Measurements from ENCODE around the gene CDKN2C. TPM values are rescaled to one million over a fixed set of nuclear protein-coding genes. Genes with fewer than 3 reads are reported as not detected.
A peak's percentile ranks its signal among the peaks of the same experiment; 100 is the strongest.
"Not testable (repeated sequence)": the region's sequence is repeated elsewhere in the genome, so short reads cannot be mapped to it uniquely, and the experiment has no call there.

Gene CDKN2C
- total RNA-seq: 12.2 and 17.1 TPM in 2 replicates

GRCh38 chr1:50969611-50970508, at the start of gene CDKN2C:
Gene CDKN2C, plus strand, starts transcription at chr1:50970245. Its CDS starts 124 bp downstream, at chr1:50970369.
- DNase-seq (ENCODE audit: low read depth in 2 of 2): peak; percentile 76 to 82

- DNase-seq (ENCODE audit: low read depth in 2 of 2): no peak
Observed at GRCh38 chr1:50920409-50920808, 49.6 kb upstream of the CDKN2C start.

DNA sequence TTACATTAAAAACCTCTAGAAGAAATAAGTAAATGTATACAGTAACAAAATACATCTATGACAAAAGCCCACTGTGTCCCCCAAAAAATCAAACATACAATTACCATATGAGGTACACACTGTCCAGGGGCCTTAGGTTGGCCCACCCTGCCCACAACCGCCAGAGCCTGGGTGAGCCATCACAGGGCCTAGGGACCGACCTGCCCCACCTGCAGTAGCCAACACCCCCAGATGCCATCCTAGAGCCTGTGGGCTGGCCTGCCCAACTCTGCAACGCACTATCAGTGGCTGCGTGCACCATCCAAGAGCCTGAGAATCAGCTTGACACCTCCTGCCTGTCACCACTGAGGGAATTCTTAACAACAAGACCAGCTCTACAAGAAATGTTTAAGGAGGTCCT, 49.0 kb upstream of the CDKN2C start:
- DNase-seq (ENCODE audit: low read depth in 2 of 2): no peak

DNA sequence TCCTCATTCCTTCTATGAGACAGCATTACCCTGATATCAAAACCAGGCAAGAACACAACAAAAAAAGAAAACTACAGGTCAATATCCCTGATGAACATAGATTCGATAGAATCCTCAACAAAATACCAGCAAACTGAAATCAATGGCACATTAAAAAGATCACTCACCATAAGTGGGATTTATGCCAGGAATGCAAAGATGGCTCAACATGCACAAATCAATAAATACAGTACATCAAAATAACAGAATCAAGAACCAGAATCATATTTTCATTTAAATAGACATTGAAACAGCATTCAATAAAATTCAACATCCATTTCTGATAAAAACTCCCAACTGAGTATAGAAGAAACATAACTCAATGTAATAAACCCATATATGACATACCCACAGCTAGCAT, 46.5 kb upstream of the CDKN2C start:
- DNase-seq (ENCODE audit: low read depth in 2 of 2): no peak

DNA sequence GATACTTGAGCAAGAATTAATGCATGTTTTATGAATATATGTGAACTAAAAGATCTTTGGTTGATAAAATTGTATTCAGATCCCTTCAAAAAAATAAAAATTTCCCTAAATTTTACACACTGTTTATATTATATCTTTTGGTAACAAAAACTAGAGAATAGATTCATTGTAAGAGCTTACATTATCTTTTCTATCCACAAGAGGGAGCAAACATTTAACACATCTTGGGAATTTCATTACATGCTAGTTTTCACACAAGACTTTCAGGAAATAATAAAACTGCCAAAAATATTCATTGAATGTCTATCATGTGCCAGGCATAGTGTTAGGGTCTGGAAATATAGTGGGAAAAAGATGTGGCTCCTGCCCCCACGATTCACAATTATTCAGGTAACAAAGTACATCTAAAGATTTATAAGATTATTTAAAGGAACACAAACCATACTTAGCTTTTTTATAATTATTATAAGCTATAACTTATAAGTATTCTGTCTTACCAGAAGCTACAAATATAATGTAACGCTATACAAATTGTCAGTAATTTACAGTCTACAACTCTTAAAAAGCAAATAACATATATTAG, 40.6 kb upstream of the CDKN2C start:
- peak; percentile 59 to 78 for DNase-seq (ENCODE audit: low read depth in 2 of 2)

DNA sequence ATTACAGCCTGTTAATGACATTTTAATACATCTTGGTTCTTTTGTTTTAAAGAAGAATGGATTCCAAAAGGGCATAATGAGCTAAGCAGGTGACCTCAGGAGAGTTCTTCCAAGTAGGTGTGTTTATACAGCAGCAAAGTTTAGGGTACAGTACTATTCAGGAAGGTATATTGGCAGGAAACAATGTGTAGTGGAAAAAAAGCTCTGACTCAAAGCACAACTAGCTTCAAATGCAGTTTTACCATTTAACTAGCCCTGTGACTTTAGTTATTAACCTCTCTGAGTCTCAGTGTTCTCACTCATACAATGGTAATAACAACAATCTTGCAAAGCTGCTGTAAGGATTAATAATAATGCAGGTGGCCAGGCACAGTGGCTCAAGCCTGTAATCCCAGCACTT, 39.9 kb upstream of the CDKN2C start:
- DNase-seq (ENCODE audit: low read depth in 2 of 2): peak in 1 of 2 donors; percentile 62

GRCh38 chr1:50930965-50931737, 38.9 kb upstream of the CDKN2C start:
- no peak for DNase-seq (ENCODE audit: low read depth in 2 of 2)

DNA sequence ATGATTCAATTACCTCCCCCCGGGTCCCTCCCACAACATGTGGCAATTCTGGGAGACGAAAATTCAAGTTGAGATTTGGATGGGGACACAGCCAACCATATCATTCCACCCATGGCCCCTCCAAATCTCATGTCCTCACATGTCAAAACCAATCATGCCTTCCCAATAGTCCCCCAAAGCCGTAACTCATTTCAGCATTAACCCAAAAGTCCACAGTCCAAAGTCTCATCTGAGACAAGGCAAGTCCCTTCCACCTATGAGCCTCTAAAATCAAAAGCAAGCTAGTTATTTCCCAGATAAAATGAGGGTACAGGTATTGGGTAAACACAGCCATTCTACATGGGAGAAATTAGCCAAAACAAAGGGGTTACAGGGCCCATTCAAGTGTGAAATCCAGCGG, 38.0 kb upstream of the CDKN2C start:
- DNase-seq (ENCODE audit: low read depth in 2 of 2): not testable (repeated sequence)

GRCh38 chr1:50933770-50934169, 36.3 kb upstream of the CDKN2C start:
- not testable (repeated sequence) for DNase-seq (ENCODE audit: low read depth in 2 of 2)

DNA sequence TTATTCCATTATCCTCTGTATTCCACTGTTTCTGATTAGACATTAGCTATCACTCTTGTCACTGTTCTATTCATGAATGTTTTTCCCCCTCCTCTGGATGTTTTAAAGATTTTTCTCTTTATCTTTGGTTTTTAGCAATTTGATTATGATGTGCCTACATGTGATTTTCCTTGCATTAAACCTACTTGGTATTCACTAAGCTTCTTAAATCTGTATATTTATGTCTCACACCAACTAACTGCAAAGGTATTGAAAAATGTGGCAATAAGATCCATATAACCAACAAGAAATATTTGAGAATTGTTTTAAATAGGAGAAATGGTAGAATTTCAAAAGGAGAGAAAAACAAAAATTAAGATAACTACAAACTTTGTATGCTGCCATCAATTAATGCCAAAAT, 35.2 kb upstream of the CDKN2C start:
- no peak for DNase-seq (ENCODE audit: low read depth in 2 of 2)

DNA sequence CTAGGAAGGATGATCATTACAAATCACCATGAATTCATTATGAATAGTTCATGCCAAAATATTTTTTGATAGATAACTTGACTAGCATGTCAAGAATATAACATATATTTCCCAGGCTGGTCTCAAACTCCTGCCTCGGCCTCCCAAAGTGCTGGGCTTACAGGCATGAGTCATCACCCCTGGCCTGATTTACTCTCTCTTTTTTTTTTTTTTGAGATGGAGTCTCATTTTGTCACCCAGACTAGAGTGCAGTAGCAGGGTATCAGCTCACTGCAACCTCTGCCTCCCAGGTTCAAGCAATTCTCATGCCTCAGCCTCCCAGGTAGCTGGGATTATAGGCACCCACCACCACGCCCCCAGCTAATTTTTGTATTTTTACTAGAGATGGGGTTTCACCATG, 34.8 kb upstream of the CDKN2C start:
- peak in 1 of 2 donors; percentile 4 for DNase-seq (ENCODE audit: low read depth in 2 of 2)

DNA sequence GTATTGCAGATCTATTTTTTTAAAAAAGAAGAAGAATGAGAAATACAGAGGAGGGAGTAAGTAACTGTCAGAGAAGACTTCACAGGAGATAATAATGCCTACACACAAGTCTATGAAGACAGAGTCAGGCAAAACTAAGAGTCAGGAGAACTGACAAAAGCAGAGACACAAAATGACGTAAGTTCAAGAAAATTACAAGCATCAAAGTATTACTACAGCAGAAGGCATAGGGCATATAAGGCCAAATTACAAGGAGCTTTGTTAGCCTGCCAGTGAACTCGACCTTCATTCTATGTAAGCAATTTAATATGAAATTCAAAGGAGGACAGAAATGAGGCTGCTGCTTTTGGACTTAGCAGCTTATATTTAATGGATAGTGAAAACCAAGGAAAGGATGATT, 33.7 kb upstream of the CDKN2C start:
- no peak for DNase-seq (ENCODE audit: low read depth in 2 of 2)

DNA sequence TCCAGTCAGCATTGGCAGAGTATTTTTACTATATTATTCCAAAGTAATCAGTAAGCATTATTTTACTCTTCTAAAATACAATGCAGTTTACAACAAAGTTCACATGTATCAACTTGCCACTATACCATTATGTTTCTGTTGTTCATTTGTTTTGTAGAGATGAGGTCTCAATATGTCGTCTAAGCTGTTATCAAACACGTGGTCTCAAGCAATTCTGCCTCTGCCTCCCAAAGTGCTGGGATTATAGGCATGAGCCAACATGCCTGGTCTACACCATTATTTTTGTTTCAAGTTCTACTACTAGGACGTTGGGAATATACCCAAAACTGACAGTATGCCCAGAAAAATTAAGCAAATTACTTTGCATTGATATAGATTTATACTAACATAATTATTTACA, 29.8 kb upstream of the CDKN2C start:
- no peak for DNase-seq (ENCODE audit: low read depth in 2 of 2)

DNA sequence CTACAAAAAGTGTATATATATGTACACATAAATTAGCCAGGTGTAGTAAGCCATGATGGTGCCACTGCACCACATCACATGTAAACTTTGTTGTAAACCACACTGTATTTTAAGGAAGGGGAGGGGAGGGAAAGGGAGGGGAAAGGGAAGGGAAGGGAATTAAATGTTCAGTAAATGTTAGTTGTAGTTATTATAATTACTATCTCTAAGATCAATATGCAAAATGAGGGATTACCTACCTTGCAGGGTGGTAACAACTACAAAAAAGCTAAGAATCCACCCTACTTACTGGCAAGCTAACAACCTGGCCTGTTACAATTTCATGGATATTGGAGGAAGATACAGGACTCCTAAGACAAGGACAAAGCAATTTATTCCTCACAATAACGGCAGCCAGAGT, 27.7 kb upstream of the CDKN2C start:
- DNase-seq (ENCODE audit: low read depth in 2 of 2): no peak

DNA sequence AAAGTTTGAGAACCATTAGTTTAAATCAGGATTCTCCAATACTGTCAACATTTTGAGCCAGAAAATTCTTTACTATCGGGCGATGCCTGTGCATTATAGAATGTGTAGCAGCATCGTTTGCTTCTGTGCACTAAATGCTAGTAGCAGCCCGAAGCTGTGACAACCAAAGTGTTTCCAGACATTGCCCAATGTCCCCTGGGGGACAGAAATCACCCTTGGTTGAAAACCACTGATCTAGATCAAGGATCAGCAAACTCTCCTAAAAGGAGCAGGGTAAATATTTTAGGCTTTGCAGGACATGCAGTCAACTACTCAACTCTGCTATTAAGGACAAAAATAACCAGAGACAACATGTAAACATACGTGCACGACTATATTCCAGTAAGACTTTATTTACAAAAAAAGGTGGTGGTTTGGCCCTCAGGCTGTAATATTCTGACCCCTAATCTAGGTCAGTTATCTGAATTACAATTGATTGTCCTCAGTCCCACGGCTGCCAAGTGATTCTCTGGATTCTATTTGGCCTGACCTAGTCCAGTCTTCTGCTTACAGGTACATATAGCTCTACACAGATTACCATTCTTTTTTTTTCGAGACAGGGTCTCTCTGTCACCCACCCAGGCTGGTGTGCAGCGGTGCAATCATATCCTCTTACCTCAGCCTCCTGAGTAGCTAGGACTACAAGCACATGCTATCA, 20.6 kb upstream of the CDKN2C start:
- DNase-seq (ENCODE audit: low read depth in 2 of 2): no peak

DNA sequence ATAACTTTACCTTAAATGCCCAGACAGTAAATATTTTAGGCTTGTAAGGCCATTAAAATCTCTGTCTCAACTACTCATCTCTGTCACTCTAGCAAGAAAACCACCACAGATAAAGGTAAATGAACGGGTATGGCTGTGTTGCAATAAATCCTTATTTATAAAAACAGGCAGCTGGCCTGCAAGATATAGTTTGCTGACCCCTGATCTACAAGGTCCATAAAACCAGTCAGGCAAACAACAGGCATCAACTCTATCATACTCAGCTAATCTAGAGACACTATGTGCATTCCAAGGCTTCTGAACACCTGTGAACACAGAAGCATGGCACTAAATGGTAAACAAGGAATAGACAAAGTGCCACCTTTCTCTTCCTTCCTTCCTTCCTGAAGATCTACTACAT, 19.6 kb upstream of the CDKN2C start:
- DNase-seq (ENCODE audit: low read depth in 2 of 2): no peak

DNA sequence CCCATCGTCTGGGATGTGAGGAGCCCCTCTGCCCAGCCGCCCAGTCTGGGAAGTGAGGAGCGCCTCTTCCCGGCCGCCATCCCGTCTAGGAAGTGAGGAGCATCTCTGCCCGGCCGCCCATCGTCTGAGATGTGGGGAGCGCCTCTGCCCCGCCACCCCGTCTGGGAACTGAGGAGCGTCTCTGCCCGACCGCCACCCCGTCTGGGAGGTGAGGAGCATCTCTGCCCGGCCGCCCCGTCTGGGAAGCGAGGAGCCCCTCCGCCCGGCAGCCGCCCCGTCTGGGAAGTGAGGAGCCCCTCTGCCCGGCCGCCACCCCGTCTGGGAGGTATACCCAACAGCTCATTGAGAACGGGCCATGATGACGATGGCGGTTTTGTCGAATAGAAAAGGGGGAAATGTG, 17.5 kb upstream of the CDKN2C start:
- not testable (repeated sequence) for DNase-seq (ENCODE audit: low read depth in 2 of 2)

DNA sequence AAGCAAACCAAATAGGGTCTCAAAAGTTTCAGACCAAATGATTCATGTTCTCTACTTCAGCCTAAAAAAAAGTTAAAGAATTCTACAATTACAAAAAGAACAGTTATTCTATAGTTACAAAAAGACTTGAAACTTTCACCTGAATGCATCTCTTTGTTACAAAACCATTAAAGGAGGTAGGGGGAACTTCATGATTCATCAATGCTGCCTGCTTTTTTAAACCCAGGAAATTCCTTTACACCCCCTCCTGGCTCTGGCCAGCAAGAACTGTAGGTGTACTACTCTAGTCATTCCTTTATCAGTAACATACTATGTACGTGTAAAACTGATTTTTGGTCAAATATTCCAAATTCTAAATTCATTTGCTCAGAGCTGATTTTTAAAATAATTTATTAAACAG, 14.9 kb upstream of the CDKN2C start:
- DNase-seq (ENCODE audit: low read depth in 2 of 2): no peak

DNA sequence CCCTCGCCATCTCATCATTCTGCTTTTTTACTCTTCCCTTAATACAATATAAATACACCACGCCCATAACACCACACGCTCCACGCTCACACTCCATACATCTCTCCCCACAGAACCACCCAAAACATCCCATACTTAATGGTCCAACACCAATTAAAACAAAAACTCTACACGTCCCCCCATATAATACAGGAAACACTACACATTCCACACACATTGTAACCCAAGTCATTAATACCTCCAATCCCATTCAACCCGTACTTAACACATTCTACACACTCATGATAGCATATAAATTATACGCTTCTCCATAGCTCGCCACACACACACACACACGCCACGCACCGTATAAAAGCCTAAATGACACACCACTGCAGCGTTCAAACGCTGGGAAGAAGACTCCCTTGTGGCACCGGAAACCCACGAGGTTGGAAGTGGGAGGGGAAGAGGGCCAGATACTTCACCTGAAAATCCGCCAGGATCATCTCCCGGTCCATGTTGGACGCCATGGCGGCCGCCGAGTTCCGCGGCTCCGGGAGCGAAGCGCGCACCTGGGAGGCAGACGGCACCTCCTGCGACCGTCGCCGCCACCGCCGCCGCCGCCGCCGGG, 10.6 kb upstream of the CDKN2C start:
- peak; percentile 38 to 54 for DNase-seq (ENCODE audit: low read depth in 2 of 2)

DNA sequence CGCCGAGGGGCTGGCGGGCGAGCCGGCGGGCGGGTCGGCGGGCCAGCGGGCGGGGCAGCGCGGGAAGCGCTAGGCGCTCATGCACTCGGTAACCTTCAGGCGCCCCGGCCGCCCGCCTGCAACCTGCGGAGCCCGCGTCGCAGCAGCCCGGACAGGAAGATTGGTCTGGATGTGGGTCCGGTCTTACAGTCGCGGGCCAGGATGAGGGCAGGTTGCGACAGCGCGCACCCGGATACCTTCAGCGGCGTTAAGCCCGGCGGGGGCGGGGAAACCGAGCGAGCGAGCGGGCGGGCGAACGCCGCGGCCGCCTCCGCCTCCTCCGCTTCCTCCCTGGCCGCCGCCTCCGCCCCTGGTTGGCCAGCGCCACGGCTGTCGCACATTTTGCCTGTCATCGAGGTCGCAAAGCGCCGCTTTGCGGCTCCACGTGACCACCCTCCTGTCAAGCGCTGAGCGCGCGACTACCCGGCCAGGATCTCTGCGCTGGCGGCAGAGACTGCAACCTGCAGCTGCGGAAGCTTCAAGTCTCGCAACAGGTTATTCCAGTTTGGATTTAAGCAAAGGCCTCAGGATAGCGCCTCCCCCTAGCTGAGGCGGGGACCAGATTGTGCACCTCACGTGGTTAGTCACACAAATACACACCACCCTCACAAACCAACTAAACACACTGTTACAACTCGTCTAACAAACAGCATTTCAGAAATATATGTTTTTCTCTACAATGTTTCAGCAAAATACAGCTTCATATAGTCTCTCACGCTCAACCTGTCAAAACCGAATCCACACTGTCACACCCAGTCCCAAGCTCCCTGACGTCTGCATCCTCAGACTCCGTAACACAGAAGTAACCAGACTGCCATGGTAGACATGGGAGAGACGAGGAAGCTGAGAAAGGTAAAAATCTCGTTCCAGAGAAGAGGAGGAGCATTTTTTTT, 9.9 kb upstream of the CDKN2C start, which contains the start of gene FAF1:
FAF1 (minus strand) TSS at position 355 of the 932 bp plus-strand sequence. CDS start 456 bp downstream, outside the sequence.
- DNase-seq (ENCODE audit: low read depth in 2 of 2): peak; percentile 98
